UCSD-AML1 (cell line): Measurements from ENCODE around the gene SRGN.
"Not testable (repeated sequence)": the region's sequence is repeated elsewhere in the genome, so short reads cannot be mapped to it uniquely, and the experiment has no call there.

ENCODE experiments used
- DNase-seq: peaks from one replicate; lab custom pipeline; 2025; ENCODE audit not compliant: unreplicated experiment; lab: John Stamatoyannopoulos, UW

Gene SRGN, protein sequence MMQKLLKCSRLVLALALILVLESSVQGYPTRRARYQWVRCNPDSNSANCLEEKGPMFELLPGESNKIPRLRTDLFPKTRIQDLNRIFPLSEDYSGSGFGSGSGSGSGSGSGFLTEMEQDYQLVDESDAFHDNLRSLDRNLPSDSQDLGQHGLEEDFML

GRCh38 chr10:69087590-69088470, at the start of gene SRGN:
TSS of gene SRGN (plus strand) at chr10:69088103. CDS start at chr10:69088158, 55 bp downstream.
- DNase-seq = peak; percentile 59

DNA sequence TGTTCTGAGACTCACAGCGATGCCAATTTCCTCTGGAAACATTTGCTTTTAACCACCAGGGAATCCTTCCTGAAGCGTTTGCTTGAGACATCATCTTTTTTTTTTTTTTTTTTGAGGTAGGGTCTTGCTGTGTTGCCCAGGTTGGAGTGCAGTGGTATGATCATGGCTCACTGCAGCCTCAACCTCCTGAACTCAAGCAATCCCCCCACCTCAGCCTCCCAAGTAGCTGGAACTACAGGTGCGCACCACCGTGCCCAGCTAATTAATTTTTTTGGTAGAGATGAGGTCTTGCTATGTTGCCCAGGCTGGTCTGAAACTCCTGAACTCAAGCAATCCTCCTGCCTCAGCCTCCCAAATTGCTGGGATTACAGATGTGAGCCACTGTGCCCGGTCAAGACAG, 47.0 kb upstream of the SRGN start:
- DNase-seq = not testable (repeated sequence)

- no peak for DNase-seq
Observed at GRCh38 chr10:69042417-69042816, 45.5 kb upstream of the SRGN start.

- no peak for DNase-seq
Observed at GRCh38 chr10:69042838-69043237, 45.1 kb upstream of the SRGN start.

DNA sequence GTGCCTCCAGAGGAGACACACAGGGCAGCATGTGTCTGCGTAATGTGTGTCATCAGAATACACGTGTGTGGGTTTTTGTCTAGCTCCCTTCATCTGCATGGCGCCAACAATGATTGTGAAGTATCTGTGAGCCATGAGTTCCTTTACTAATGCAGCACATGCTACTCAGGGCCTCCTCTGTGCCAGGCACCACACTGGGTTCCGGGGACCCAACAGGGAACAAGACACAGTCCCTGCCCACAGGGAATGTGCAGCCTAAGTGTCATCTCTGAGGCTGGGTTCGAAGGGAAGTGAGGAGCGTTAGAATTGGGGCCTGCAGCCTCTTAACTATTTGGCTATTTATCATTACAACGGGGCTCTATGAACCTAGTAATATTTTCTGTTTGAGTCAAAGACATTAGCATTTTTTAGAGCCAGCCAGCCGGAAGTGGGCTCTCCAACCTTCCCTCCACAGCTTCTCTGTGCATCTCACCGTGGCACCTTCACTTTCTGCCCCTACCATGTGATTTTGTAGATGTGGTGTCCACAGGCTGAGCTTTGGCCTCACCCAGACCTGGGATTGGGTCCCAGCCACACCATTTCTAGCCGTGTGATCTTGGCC, 43.9 kb upstream of the SRGN start:
- no peak for DNase-seq

DNA sequence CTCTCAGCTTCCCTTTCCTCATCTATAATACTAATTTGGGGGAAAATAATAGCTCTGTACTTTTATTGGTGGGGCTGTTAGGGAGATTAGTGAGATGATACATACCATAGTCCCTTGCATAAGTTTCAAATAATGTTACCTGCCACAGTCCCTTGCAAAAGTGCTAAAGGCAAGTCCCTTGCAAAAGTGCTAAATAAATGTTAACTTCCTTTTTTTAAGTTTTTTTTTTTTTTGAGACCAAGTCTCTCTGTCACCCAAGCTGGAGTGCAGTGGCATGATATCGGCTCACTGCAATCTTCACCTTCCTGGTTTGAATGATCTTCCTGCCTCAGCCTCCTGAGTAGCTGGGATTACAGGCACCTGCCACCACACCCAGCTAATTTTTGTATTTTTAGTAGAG, 43.4 kb upstream of the SRGN start:
- DNase-seq = no peak

DNA sequence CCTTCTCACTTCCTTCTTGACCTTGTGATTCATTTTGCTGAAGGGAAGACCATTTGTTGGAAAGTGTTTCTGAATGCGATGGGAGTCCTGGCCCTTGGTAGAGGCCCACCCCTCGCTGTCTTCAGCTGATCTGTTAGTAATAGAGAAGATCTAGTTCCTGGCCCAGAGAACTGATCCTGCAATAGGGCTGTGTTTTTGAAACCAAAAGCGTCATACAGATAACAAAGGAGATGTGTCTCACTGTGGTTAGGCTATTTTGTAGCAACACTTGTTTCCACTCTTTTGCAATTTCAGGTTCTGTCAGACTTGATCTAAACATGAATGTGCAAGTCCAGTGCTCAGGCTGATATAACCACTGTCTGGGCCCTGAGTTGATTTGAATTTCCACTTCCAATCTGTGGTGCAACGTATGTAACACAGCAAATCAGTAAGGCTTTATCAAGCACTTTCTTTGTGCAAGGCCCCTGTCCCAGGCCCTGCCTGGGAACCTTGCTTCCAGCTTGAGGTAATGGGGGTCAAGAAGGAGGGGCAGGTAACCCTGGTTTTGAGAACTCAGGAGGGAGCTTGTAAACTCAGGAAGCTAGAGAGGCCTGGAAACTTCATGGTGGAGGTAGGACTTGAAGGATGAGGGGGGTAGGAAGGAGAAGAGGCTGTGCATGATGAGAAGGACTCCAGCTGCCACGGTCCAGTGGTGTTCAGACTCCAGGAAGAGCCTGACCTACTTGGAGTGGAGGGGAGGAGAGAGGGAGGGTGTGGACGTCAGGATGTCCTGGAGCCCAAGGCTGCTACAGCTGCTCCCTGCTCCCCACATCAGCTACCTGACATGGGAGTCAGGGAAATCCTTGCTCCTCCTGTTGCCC, 42.2 kb upstream of the SRGN start:
- no peak for DNase-seq

- DNase-seq = no peak
Observed at GRCh38 chr10:69047111-69047832, 40.6 kb upstream of the SRGN start.

DNA sequence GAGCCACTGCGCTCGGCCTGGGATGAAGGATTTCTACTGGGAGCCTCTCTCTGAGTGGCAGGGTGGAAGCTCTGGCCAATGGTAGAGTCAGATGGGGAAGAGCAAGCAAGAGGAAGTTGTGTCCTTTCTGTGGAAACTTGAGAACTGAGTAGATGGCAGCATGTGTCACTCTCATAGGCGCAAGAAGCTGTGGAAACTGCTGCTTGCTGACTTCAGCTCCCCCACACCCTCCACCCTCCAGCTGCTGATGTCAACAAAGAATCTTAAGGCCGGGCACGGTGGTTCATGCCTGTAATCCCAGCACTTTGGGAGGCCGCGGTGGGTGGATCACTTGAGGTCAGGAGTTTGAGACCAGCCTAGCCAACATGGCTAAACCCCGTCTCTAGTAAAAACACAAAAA, 39.8 kb upstream of the SRGN start:
- DNase-seq = peak; percentile 53

DNA sequence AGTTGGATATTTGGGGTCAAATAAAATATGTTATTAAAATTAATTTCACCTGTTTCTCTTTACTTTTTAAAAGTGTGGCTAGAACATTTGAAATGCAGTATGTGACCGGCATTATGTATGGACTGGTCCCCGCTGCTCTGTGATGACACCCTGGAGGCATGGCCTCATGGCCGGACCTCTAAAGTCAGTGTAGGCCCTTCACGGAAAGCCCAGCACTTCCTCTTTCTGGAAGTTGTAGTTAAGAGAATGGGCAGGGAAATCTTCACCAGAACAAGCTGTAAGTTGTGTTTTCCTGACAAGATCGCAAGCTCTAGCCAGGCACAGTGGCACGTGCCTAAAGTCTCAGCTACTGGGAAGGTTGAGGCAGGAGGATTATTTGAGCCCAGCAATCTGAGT, 38.3 kb upstream of the SRGN start:
- DNase-seq = peak; percentile 35

DNA sequence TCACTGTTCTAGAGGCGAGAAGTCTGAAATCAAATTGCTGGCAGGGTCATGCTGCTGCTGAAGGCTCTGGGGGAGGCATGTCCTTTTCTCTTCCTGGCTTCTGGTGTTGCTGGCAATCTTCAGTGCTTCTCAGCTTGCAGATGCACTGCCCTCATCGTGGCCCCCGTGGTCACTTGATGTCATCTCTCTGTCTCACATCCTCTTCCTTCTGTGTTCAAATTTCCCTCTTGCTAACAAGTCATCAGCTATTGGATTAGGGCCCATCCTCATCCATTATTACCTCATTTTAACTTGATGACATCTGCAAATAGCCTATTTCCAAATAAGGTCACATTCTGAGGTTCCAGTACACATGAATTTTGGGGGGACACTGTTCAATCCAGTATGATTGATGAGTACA, 36.6 kb upstream of the SRGN start:
- no peak for DNase-seq

- DNase-seq = no peak
Observed at GRCh38 chr10:69051710-69052487, 36.0 kb upstream of the SRGN start.

DNA sequence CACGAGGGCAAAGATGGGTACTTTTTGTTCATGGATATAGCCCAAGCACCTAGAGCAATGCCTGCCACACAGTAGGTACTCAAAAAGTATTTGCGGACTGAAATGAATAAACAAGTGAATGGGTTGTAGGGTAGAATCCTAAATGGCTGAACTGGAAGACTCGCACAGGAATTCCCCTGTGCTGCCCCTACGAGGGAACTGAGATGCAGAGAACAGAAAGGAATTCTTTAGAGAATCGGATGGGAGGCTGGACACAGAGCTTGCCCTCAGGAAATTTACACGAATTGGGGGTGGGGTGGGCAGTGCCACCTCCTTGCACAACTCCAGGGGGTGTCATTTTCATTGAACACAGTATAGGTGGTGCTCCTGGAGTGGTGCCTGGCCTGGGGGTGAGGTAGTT, 35.2 kb upstream of the SRGN start:
- no peak for DNase-seq

DNA sequence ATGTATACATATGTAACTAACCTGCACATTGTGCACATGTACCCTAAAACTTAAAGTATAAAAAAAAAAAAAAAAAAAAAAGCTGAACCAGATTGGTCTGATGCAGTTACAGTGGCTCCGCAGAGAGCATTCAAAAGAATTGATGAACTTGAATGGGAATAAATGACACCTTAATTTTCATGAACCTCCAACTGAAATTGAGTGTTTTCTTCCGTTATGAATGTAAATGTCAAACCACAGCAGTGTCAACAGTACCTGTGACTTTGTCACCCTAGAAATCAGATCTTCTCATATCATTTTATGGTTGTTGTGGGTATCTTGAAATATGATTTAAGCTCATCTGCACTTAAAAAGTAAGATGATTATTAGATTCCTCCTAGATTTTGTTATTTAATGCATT, 32.7 kb upstream of the SRGN start:
- DNase-seq = no peak

DNA sequence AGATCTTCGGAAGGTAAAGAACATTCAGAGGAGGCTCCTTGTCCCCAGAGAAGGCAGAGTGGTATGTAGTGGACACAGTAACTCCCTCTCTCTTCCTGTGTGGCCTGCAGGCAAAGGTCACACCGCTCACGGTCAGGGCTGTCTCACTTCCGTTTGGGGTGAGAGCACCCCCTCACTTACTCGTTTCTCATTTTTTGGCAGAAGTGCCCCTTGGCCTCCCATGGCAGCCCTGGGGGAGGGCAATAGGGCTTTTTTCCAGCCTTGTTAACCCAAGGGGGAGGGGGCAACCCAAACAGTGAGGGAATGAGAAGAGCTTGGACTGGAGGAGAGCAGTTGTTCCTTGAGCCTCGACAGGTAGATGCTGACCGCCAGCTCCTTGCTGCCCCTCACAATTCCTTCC, 31.8 kb upstream of the SRGN start:
- DNase-seq = no peak

DNA sequence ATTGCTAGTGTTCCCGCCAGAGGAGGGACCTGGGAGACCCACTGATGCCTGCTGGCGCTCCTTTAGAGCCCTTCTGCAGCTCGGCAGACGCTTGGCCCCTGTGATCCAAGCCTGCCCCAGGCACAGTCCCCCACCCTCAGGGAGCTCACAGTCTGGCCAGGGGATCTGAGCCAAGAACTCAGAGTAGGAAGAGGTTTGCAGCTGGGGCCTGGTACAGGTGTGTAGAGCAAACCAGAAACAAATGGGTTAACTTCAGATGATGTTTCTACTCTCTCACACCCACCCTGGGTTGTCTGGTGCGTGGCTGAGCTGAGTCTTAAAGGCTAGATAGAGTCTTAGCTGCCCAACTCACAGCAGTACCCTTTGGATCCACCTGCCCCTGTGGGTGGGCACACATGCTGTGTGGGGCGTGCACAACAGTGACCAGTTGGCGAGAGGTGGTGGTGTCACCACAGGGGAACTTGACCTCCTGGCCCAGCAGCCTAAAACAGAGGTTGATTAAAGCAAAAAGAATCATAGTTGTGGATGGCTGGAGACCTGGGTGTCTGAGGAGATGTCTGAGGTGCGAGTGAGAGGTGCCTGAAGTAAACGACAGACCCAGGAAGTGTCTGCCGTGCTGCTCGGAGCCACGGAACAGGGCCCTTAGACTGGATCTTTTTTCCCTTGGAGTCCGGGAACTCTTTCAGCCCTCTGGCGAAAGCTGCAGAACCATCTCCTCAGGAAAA, 31.2 kb upstream of the SRGN start:
- no peak for DNase-seq

- DNase-seq = peak; percentile 74
Observed at GRCh38 chr10:69057261-69057950, 30.5 kb upstream of the SRGN start.

GRCh38 chr10:69057951-69058297, 30.0 kb upstream of the SRGN start:
- no peak for DNase-seq
